IPS-18c (cell line): ENCODE results near the gene IAPP.

Source experiments
- H3K4me3 ChIP-seq: 2 replicates; pipeline ENCODE4 v1.7.0; 2013; ENCODE audit warnings: low read depth, mild to moderate bottlenecking, low read length, moderate library complexity; ENCODE audit not compliant: insufficient read depth
- H3K9me3 ChIP-seq: one replicate; pipeline ENCODE4 v1.6.1; 2013; ENCODE audit warnings: mild to moderate bottlenecking, low read length, moderate library complexity; ENCODE audit not compliant: control insufficient read depth, insufficient read depth

Gene IAPP

DNA sequence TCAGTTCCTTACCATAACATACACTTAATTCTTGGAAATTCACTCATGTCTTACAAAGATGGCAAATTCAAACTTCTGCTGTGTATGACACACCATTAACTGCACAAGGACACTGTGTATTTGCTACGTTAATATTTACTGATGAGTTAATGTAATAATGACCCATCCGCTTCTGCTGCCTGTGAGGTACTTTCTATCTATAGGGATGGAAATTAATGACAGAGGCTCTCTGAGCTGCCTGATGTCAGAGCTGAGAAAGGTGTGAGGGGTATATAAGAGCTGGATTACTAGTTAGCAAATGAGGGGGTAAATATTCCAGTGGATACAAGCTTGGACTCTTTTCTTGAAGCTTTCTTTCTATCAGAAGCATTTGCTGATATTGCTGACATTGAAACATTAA lies at the start of gene IAPP:
TSS of gene IAPP (plus strand) at position 301 of the 400 bp plus-strand sequence. CDS start 450 bp downstream, outside the sequence.
- H3K9me3 ChIP-seq: no peaks in the 10 kb centered on the region
- no peak within 1 kb of the TSS for H3K4me3 ChIP-seq

DNA sequence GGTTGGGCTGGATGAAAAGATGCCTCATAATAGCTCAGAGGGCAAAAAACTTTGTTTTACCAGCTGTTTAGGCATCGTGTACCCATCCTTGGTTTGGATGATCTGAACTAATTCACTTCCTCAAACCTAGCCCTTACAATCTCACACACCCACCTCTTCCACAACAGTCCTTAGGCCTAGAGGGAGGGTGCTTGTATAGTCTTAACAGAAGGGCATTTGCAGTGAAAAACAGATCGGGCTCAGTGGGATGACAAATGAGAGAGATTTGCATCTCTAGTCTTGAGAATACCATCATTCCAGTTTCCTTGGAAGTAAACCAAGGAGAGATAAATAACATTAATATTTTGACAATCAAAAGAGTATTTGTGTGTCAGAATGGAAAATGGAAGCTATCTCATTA lies 49.0 kb upstream of the IAPP start:
- Histone ChIP-seq H3K9me3 (peaks cover 19% of the 10 kb centered on the region), H3K4me3 (no peak overlapping the region)

DNA sequence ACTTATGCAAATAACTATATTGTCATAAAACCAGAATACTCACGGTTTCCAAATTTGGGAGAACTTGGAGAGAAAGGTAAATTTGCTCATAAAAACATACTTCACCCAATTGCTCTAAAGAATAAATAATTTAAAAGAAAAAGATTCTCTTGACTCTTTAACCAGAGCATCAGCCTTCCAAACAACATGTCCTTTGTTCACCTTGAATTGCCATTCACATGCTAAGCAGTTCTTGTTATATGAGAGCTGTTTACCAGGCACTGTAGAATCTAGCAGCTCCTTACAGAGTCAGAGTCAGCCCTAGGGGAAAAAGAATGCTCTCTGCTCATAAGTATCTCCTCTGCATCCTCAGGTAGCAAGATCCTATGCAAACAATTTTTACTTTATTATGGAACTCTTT lies 48.2 kb upstream of the IAPP start:
- Histone ChIP-seq H3K4me3 (no peak overlapping the region), H3K9me3 (peaks cover 21% of the 10 kb centered on the region)

DNA sequence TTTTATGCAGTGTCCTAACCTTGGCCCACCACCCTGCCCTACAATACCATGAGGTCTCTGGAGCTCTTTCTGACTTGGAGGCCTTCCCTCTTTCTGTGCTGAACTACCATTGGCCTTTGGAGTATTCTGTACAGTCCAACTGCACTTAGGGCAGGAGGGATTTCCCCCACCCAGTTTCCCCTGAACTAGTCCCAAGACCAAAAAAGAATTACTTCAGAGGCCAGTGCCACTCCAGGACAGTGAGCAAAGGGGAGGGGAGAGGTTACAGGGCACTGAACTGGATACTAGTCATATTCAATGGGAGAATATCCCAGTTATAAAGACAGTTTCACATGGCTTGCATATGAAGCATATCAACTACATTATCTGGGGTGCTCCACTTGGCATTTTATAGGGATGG lies 44.1 kb upstream of the IAPP start:
- Histone ChIP-seq H3K4me3 (no peak overlapping the region), H3K9me3 (peaks cover 26% of the 10 kb centered on the region)

DNA sequence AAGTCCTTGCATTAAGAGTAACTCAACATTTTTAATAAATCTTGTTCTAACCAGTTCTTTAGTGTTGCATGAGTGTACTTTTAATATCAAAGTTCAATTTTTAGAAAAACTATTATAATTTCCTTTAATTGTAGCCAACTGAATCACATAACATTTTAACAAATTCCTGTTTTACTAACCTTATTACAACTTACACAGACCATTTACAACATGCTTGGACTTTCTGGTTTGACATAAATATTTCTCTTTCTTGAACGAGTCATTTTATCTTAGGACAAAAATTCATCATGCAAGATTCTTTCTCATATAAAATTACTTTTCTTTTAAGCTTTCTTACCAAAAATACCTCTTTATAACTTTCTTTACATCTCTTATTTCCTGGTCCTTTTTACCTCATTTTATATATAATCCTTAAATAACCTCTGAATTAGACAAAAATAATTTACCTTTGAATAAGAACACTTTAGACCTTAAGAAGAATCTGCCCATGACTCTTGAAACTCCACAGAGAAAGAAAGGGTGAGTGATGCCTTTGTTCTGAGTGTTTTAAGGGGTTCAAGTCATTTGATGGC lies 41.9 kb upstream of the IAPP start:
- Histone ChIP-seq H3K9me3 (peaks cover 27% of the 10 kb centered on the region), H3K4me3 (no peak overlapping the region)

DNA sequence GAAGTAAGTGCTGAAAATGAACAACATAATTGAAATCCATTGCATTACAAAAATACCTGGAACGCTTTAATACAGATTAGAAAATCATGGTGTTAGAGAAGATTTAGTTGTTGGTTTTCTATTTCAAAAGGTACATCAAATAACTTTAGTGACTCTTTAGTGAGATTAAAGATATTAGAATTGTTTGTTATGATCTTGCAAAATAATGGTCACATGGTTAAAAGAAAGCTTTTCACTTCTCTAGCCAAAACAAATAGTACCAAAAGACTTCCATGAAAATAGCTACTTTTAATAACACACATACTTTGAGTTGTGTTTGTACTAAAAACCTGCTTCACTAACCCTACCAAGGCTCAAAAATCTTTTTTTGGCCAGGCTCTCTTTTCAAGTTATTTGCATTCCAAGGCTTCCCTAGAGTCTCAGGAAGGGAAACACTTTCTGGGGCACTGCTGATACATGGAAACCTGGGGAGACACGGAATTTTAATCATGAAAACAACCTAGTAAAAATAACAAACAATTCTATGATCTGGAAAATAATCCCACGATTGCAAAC lies 37.9 kb upstream of the IAPP start, which contains the start of gene SLCO1A2:
TSS of gene SLCO1A2 (minus strand) at position 147 of the 555 bp plus-strand sequence. CDS start 270 bp downstream, outside the sequence.
- peaks cover 7% of the 10 kb centered on the region for H3K9me3 ChIP-seq

DNA sequence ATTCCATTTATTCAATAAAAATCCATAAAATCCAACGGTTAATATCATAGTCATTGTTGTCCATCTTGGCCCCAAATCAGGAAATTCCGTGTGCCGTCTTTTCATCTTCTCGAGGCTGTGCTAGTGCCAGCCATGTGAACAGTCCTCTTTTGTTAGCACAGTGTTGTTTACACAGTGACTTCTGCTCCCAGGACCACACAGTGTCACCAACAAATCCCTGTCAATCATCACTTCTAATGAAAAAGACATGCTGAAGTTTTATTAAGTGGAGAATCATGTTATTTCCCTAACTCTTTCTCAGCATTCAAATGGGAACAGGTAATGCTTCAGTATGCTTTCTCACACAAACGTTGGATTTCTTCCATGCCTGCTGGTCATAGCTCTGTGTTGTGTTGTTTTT lies 36.0 kb upstream of the IAPP start:
- Histone ChIP-seq H3K9me3 (peaks cover 3% of the 10 kb centered on the region), H3K4me3 (no peak overlapping the region)

More for the DNA sequence above, 37.9 kb upstream of the IAPP start, which contains the start of gene SLCO1A2:
- H3K4me3 ChIP-seq: no peak within 1 kb of the TSS

DNA sequence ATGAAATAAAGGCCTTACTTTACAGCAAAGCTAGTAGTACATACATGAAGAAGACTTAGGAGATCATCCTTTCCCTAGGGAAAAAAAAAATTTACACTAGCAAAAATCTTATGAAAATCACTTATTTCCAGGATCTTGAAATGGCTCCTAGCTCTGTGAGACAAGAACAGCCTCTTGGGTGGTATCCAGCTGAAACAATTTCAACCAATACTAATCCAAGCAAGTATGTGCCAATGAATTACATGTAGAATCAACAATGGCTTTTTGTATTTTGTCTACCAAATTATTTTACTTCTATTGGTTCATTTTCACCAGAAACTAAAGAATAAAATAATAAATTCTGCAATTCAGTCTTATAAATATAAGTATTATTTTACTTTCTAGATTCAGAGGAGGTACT lies 35.2 kb upstream of the IAPP start:
- Histone ChIP-seq H3K9me3 (peaks cover 2% of the 10 kb centered on the region), H3K4me3 (no peak overlapping the region)

DNA sequence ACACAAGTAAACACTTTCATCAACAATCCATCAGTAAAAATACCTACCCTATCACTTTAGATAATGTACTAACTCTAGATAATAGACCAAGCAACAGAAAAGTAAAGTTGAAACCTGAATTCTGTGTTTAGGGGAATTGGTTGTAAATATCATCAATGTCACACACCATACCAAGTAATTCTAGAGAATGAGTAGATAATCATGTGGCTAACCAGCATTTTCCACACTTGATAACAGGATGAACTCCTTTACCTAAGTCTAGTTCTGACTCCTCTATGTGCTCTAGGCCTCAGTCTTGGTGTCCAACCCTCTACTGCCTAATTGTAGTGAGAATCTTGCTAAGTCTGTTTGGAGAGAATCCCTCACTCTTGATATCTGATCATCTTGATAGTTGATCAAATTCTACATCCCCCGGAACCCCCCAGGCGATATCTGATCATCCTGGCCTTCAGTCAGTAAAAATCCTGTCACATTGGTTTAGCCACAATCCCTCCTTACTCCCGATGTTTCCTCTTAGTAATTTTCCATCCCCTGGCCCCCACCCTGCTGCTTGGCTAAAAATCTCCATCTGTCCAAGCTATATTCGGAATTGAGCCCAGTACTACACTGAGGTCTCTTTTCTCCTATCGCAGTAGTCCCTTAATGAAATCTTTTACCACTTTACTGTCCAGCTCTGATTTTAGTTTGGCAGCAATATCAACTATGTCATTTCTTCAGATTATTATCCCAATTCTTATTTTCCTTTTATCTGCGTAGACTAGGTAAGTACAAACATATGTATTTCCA lies 34.5 kb upstream of the IAPP start:
- H3K9me3 ChIP-seq: peaks cover 2% of the 10 kb centered on the region
- H3K4me3 ChIP-seq: no peak overlapping the region

DNA sequence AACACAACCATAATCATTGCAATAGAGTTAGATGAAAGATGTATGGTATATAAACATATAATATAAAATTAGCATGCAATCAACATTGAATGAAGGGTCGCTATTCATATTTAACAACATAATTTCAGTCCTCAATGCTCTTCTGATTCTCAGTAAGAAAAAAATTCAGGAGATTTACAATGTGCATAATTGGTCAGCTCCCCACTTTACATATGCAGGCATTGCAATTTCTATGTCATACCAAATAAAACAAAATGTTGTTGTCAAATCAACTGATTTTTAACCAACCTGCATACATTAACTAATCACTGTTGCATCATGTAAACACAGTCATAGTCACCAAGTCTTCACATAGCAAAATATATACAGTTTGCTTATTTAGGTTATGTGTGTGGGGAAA lies 32.8 kb upstream of the IAPP start:
- Histone ChIP-seq H3K4me3 (no peak overlapping the region), H3K9me3 (no peaks in the 10 kb centered on the region)

DNA sequence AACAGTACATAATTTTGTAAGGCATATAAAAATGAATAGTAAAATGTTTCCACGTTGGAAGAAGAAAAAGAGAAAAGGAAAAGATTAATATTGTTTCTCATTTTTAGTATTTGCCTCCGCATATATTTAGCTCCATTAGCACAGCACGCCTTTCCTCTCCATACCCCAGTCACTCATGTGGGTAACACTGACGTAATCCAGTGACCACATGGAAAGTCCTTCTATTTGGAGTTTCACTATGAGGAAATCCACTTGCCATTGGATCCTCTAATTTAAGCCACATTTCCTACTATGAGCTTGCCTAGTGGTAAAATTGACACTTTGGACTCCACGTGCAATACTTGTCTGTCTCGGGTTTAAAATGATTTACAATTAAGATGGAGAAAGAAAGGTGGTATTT lies 32.3 kb upstream of the IAPP start:
- Histone ChIP-seq H3K9me3 (no peaks in the 10 kb centered on the region), H3K4me3 (no peak overlapping the region)

DNA sequence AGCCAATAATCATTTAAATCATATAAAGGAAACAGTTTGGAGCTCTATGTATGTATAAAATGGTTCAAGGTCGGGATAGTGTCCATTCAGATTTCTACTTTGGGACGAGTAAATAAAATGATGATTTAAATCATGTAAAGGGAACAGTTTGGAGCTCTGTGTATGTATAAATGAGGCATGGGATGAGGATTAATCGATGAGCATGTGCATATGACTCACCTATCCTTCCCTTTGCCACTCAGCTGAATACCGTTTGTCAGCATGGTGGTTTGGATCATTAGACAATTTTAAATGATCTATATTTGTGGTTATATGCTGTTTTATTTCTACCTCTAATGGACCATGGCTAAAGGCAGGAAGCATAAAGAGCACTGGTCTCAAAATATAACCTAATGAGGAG lies 30.9 kb upstream of the IAPP start:
- H3K4me3 ChIP-seq: no peak overlapping the region
- no peaks in the 10 kb centered on the region for H3K9me3 ChIP-seq

DNA sequence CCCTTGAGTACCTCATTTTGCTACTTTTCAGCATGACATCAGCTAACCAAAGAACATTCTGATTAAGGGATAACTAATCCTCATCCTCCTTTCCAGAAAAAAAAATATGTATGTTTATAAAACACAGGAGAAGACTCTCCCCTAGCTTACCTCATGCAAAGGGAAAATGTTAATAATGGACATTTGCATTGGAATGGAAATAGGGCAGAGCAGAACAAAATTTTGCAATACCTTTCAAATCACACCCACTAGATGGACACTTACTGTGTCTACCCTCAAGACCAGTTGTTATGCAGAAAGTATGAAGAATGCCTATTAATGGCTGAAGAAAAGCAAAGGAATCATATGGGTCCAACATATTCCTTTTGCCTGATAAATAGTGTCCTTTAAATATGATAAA lies 29.1 kb upstream of the IAPP start:
- Histone ChIP-seq H3K9me3 (no peaks in the 10 kb centered on the region), H3K4me3 (no peak overlapping the region)

DNA sequence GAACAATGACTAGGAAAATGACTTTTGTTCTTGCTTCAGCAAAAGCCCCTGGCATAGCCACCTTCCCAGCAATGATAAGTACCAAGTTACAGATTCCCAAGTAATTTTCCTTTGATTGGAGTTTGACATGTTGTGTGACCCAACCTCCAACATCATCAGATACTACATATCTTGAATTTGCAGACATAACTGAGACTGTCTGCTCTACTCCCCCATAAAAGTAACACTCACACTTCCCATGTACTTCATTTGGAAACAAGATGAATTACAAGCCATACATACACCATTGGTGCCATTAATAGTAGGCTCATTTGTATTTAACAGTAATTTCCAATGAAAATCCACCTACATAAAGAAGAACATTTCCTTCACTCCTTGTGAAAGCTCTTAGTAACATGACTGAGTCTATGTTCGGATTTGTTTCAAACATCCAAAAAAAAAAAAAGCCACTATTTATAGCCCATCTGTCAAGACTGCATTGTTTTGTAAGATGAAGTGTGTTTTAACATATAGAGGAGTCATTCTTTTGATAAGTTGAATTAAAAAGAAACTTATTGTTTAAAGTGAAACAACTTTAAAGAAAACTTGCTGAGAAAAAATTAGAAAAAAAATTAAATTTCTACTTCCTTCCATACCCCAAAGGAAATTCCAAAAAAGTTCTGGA lies 26.0 kb upstream of the IAPP start:
- H3K4me3 ChIP-seq: no peak overlapping the region
- no peaks in the 10 kb centered on the region for H3K9me3 ChIP-seq

DNA sequence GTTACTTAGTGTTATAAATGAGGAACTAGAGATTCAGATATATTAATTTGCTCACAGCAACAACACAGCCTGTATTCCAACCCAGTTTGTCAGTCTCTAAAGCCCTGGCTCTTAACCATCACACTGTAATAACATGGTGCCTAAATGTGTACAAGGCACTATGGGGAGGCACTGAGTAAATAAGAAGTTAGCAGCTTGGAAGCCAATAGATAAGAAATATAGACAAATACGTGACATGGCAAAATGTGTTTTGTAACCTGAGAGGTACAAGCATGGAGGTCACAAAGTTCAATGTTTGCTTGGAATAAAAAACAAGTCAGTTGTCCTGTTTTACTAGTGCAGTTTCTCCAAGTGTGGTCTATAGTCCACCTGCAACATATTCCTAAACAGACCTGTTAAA lies 21.7 kb upstream of the IAPP start:
- no peak overlapping the region for H3K4me3 ChIP-seq

DNA sequence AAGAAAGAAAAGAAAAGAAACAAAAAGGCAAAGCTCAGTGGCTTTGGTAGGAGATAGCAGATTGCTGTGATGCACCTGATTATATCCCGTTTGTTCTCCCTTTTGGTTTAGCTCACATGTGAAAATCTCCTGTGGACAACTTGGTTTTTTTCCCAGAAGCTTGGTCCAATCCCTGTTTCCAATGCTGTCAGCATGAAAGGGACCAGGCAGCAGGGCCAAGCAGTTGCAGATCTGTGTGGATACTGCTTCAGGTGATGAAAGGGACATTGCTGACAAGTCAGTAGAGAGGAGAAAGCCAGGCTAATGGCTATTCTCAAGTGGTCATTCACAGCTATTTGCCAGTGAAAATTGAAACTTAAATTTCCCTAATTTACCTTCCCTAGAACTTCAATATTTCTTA lies 19.2 kb upstream of the IAPP start:
- H3K4me3 ChIP-seq: no peak overlapping the region
- no peaks in the 10 kb centered on the region for H3K9me3 ChIP-seq

More for the DNA sequence above, 21.7 kb upstream of the IAPP start:
- no peaks in the 10 kb centered on the region for H3K9me3 ChIP-seq

DNA sequence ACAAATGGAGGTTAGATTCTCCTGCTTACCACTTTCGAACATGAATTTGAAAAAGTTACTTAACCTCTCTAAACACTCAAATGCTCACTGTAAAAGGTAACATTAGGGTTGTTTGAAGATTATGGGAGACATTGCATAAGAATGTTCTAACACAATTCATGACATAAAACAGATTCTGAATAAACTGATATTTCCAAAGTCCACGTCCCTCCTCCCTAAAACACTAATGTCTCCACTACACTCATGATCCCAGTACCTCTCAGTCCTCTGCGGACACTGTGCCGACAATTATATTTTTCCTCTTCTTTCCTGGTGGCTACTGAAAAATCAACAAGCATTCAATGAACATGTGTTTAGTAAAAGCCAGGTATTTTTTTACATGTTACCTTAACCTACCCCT lies 18.8 kb upstream of the IAPP start:
- Histone ChIP-seq H3K9me3 (no peaks in the 10 kb centered on the region), H3K4me3 (no peak overlapping the region)

DNA sequence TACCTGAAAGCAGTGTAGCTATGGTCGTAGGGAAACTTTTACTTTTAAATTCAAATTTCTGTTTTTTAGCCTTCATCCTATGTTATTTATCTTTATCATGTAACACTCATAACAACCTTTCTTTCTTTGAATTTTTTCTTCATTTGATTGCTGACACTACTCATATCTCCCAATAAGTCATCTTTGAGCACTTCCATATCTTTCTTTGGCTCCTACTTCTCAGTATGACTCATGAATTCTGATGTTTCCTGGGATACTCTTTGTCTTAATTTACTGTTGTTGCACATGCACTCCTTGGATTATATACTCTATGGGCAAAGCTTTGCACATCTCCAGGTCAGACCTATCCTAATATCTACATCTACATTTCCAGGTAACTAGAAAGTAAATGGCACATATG lies 18.1 kb upstream of the IAPP start:
- Histone ChIP-seq H3K4me3 (no peak overlapping the region), H3K9me3 (no peaks in the 10 kb centered on the region)
